GM19372 (cell line): Measurements from ENCODE around the gene MAPK14.
"Not testable (repeated sequence)": the region's sequence is repeated elsewhere in the genome, so short reads cannot be mapped to it uniquely, and the experiment has no call there.

Experiments used
- ATAC-seq: cut with Tn5 transposase; IDR thresholded peaks from one replicate; pipeline ENCODE4 v1.9.1; 2021; ENCODE audit warnings: mild to moderate bottlenecking, low read depth, moderate library complexity; ENCODE audit not compliant: unreplicated experiment

MAPK14 gene

GRCh38 chr6:36120018-36120417 lies 92.4 kb downstream of the MAPK14 start:
- ATAC-seq: no peak

DNA sequence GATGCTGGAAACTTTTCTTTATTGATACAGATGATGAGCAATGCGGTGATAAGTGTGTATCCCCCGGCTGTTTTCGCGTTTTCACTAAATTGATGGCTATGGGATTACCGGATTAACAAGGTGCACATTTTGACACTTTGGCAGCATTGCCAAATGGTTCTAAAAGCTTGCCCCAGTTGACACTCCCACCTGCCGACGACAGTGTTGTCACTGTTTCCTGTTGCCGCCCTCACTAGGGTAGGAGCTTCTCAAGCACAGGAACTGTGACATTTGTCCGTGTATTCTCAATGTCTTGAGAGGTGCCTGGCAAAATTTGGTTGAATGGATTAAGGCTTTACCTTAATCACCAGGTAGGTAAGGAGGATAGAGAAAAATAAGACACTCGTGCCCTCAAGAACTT lies 92.9 kb downstream of the MAPK14 start:
- no peak for ATAC-seq

DNA sequence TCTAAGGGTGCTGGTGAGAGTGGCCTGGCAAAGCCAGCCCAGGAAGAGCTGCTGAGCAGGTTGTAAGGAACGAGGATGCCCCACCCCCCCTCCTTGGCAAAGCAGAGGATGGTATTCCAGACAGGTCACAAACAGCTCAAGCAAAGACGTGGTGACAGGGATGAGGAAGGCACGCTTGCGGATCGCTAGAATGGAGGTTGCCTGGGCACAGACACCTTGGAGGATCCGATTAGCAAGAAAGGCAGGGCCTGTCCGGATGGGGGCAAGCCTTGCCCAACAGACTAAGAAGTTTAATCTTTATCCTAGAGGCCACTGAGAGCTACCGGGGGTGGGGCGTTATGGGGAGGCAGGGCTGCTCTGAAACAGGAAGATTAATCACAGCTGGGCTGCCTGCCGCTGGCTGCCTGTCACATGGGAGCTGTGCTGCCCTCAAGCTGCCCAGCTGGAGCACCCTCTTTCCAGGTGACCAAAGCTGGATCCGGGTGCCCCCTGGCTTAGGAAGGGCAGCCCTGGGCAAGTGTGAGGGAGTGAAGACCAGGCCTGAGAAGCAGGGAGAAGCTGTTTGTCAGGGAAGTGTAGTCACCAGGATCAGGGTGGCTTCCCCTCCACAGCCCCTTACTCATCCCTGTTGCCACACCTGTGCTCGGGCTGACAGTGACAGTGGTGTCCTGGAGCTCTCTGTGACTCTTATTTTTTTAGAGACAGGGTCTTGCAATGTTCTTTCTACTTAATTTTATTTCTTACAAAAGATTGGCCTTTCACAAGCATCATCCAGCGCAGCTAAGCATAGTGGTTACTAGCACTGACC lies 93.6 kb downstream of the MAPK14 start:
- no peak for ATAC-seq

DNA sequence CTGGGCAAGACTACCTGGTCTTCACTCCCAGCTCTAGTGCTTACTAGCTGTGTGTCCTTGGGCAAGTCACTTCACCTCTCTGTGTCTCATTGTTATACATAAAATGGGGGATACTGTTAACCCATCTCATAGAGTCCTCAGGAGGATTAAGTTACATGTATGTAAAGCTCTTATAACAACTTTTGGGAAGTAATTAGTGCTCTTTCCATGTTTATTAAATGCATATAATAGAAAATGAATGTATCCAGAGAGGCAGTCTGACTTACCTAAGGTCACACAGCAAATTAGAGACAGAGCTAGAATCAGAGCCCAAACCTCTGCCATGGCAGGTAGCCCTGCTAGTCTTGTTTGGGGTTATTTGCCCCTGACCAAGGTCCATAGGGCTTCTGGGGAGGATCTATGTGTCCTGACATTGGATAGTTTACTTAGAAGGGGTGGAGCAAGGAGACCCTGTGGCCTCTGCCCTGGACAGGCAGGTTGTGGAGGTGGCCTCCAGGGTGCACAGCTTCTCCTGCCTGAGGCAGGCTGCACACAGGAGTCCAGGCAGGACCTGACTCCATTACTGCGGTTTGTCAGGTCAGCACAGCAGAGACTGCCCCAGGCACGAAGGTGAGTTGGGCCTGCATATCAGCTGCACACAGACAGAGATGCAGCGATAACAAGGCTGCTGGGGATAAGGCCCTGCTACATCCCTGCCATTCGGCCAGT lies 94.3 kb downstream of the MAPK14 start:
- no peak for ATAC-seq

DNA sequence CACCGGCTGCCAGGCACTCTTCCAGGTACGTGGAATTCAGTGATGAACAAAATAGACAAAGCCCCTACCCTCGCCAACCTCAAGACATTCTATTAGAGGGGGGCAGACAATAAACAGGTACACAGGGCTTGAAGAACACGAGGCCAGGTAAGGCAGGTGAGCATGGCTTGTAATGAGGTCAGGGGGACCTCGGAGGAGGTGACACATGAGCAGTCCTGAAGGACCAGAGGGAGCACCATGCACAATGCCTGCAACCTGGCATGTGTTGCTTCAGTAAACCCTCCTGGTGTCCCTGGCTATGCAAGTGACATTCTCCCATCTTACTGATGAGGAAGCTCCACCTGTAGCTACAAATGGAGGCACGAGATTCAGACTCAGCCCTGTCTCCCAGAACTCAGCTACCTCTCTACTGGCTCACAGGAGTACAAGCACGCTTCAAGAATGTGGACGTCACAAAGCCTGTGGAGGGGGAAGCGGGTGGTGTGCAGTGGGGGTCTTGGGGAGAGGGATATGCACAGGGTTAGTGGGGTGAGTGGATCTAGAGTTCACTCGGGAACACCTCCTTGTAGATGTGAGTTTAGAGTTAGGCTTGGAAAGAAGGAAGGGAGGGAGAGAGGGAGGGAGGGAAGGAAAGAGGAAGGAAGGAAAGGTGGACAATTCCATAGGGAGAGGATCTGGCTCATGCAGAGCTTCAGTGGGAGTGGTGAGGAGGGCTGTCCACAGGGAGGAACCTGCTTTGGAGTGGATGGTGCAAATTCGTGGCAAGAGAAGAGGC lies 95.1 kb downstream of the MAPK14 start:
- ATAC-seq: no peak

GRCh38 chr6:36123270-36124139 lies 95.9 kb downstream of the MAPK14 start:
- peak; percentile 62 for ATAC-seq

DNA sequence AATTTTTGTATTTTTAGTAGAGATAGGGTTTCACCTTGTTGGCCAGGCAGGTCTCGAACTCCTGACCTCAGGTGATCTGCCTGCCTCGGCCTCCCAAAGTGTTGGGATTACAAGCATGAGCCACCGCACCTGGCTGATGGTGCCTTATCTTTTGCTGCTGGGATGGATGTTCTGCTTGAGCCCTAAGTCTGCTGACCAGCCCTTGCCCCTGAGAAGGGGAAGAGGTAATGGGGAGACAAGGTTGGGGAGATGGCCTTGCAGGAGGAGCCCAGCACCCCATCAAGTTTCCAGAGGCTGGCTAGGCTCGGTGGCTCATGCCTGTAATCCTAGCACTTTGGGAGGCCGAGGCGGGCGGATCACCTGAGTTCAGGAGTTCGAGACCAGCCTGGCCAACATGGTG lies 96.7 kb downstream of the MAPK14 start:
- not testable (repeated sequence) for ATAC-seq

DNA sequence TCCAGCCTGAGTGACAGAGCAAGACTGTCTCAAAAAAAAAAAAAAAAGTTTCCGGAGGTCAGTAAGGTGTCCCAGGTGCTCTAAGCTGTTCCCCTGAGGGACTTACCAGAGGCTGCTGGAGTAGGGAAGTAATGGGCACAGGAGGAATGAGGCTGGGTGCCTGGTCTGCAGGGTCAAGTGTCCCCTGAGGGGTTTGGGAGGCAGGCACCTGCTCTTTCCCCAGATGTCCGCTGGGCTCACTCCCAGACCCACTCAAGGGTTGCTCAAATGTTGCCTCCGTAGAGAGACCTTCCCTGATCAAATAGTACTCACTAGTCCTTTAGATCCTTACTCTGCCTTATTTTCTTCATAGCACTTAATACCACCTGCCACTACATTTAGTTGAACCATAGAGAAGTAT lies 97.3 kb downstream of the MAPK14 start:
- ATAC-seq: no peak

DNA sequence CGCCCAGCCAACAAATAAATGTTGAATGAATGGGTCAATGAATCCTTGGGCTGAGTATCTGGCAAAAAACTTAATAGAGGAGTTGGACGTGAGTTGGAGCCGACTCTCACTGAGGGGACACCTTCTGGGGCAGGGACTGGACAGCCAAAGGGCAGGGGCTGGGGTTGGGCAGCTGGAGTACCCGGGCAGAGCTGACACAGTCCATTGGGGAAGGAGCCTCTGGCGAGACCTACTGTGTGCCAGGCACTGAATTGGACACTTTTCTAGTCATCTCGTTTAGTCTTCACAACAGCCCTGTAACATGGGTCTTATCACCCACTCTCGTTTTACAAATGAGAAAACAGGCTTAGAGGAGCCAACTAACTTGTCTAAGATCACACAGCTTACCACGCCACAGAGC lies 98.0 kb downstream of the MAPK14 start:
- ATAC-seq: no peak

DNA sequence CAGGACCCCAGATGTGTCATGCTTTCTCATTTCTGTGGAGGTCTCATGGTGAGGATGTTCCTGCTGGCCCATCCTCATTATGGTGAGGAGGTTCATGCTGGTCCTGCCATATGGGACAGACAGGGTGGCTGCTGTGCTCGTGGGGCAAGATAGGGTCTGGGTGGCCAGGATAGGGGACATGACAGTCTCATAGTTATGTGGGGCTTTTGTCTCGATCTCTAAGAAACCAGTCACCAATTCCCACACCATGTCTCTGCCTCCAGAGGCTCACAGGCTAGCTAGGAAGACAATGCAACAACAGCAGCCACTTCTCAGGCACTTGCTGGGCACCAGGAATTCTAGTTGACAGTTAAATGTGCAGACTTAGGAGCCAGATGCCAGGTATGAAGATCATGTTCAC lies 98.5 kb downstream of the MAPK14 start:
- ATAC-seq: no peak

DNA sequence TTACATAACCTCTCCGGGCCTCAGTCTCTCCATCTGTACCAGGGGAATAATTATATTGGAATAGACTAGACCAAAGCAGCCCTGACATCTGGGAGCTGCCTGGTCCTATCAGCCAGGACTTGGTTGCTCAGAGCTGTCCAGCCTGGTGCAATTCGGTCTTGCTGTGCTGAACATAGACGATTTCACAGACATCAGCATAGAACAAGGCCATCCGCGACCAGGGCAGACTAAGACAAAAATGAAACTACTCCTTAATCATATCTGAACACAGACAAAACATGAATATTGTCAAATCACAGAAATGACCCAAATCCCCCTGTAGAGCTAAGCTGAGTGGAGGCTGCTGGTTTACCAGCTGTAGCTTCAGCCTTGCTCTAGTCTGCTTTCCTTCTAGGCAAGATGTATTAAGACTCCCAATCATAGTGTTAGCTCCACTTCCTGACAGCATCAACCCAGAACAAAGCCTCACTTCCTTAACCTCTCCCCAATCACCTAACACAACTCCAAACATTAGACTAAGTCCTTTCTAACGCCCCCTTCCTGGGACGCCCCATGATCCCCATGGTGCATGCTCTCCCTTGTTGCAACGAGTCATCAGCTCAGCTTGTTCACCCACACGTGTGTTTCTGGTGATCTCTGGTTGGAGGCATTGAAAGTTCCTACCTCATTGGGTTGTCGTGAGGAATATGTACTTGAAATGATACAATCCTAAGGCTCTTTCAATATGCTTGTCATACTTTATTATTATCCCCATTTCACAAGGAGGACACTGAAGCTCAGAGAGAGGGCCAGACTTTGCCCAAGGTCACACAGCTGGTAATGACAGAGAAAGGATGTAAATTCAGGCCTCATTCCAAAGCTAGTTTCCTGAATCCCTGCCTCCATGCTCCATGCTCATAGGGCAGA lies 99.2 kb downstream of the MAPK14 start:
- no peak for ATAC-seq

GRCh38 chr6:36127462-36128016 lies 99.9 kb downstream of the MAPK14 start:
- no peak for ATAC-seq

DNA sequence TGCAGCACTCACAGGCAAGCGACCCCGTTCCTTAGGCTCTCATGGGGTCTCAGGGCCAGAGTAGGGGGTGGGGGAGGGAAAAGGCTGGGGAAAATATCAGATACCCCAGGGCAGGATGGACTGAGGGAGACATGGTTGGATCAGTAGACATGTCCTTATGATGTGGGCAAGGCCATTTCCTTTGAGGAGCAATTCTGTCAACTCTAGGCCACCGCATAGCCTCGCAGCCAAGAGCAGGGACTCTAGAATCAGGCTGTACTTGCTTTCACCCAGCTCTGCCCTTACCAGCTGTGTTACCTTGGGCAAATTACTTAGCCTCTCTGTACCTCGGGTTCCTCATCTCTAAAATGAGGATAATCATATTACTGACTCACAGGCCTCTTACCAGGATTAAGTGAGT lies 100.5 kb downstream of the MAPK14 start:
- no peak for ATAC-seq

DNA sequence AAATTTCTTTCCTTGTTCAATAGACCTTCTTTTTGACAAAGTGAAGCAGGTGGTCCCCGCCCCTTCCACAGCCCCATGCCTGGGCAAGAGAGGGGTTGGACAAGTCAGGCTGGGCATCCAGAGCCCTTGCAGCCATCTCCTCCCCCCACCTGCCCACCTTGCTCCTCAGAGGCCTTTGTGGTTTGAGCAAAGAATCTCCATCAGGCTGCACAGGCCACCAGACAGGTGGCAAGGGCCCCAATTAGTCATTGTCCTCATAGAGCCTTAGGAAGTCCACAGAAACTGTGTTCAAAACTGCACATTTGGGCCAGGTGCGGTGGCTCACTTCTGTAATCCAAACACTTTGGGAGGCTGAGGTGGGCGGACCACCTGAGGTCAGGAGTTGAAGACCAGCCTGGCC lies 101.2 kb downstream of the MAPK14 start:
- no peak for ATAC-seq

GRCh38 chr6:36129334-36129733 lies 101.7 kb downstream of the MAPK14 start:
- not testable (repeated sequence) for ATAC-seq

DNA sequence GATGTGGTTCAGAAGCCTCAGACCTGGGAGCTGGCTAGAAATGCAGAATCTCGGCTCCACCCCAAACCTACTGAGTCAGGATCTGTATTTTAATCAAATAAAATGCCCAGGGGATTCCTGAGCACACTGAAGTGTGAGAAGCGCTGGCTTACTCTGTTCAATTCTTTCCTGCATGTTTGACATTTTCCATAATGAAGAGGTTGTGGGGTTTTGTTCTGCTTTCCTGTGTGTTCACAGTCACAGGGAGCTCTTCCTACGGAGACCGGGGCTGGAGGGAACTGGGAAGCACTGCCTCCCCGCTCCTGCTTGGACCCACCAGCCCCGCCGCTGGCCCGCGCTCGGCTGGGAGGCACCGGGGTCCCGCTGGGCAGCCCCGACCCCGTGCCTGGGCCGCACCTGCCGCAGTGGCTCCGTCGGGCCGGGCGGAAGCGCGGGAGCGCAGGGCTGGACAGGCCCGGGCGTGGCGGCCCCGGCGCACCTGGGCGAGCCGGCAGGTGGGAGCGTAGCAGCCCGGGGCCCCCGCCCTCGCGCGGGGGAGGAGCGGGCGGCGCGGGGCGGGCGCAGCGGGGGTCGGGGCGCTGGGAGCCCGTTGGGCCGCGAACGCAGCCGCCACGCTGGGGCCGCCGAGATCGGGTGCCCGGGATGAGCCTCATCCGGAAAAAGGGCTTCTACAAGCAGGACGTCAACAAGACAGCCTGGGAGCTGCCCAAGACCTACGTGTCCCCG lies 102.5 kb downstream of the MAPK14 start, which contains the start of gene MAPK13:
Gene MAPK13 (plus strand): TSS at position 573 of the 726 bp plus-strand sequence. CDS start 70 bp downstream, at position 643.
- no peak for ATAC-seq

DNA sequence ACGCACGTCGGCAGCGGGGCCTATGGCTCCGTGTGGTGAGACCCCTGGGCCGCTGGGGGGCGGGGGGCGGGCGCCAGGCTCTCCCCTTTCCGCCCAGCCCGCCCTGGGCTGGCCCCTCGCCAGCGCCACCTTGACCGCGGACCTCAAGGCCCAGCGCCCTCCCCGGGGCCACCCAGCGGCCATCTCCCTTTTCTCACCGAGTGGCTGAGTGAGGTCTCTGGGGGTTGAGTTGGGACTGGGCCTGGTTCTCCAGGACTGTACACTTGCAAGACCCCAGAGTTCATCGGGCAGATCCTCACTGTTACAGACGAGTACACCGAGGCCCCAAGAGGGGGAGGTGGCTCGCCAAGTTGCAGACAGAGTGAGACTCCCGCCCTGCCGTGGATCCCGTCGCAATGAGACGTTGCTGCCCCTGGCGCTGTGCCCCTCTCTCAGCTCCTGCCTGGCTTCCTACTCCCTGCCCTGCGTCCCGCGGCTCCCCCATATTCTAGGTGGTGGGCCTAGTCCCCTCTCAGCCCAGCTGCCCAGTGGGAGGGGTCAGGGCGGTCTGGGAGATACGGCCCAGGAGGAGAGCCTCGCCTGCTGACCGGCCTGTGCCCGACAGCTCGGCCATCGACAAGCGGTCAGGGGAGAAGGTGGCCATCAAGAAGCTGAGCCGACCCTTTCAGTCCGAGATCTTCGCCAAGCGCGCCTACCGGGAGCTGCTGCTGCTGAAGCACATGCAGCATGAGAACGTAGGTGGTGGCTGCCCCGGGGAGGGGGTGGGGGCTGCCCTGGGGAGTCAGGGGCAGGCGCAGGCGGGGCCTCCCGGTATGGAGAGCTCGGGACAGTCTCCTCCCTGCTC lies 103.3 kb downstream of the MAPK14 start:
- ATAC-seq: peak; percentile 17
